GM12878 (cell line): ENCODE measurements around the gene RAB22A. TPM values are rescaled to one million over a fixed set of nuclear protein-coding genes. Genes with fewer than 3 reads are reported as not detected.
A peak's percentile ranks its signal among the peaks of the same experiment; 100 is the strongest.

Experiments used
- ATAC-seq: fragments of 200-7000 bp; cut with Tn5 transposase; 3 replicates; pipeline ENCODE4 v1.9.1; 2020; ENCODE audit warnings: mild to moderate bottlenecking, moderate library complexity
- BruUV-seq: library from RNA; stranded (reverse); fragments of 400-500 nt; replicated peaks from 2 replicates; lab custom pipeline; 2021; lab: Mats Ljungman, UMichigan
- CTCF ChIA-PET: fragments of 300-600 bp; sonication (Branson Sonifier 250); formaldehyde crosslinking; extraction: SDS; loops from one replicate; lab custom pipeline; 2021; ENCODE audit warnings: inconsistent platforms; lab: Yijun Ruan, JAX
- POLR2A ChIA-PET: fragments of 350-600 bp; formaldehyde crosslinking; extraction: SDS; loops from one replicate; lab custom pipeline; 2021; ENCODE audit warnings: inconsistent platforms; lab: Charles Lee
- RAD21 ChIA-PET: fragments of 300-600 bp; sonication (Branson Sonifier 250); formaldehyde crosslinking; loops from one replicate; lab custom pipeline; 2023; ENCODE audit warnings: antibody characterized with exemption; ENCODE audit not compliant: unreplicated experiment; lab: Charles Lee
- SMC1A ChIA-PET: fragments of 300-600 bp; sonication (Branson Sonifier 250); formaldehyde crosslinking; loops from one replicate; lab custom pipeline; 2023; ENCODE audit not compliant: unreplicated experiment, uncharacterized antibody; lab: Charles Lee
- DNase-seq: peaks from one replicate; pipeline ENCODE4 v3.0.0-alpha.2; 2011; ENCODE audit warnings: low read depth, low spot score
- FAIRE-seq: peaks from 3 replicates; lab custom pipeline; 2011; peaks lifted over from hg19 to GRCh38; lab: Jason Lieb, UNC
- H2AFZ ChIP-seq: 2 replicates; pipeline ENCODE4 v1.6.0; 2011; ENCODE audit warnings: low read depth, low read length, control low read depth; ENCODE audit not compliant: control insufficient read depth
- H3K27ac ChIP-seq: 2 replicates; pipeline ENCODE4 v1.5.1; 2011; ENCODE audit warnings: control low read depth; ENCODE audit not compliant: control insufficient read depth, insufficient read depth
- H3K27me3 ChIP-seq, 2 experiments: replicated peaks in 1 of 2; 2 replicates each; pipeline versions ENCODE4 v1.6.0 to v1.6.1; 2011; ENCODE audit warnings: low read length in 1 of 2; ENCODE audit not compliant: control insufficient read depth in 2 of 2, insufficient read depth in 2 of 2
- H3K36me3 ChIP-seq, 2 experiments: 2 replicates each; pipeline ENCODE4 v1.5.1; 2011; ENCODE audit warnings: low read length in 1 of 2; ENCODE audit not compliant: control insufficient read depth in 2 of 2, insufficient read depth in 2 of 2
- H3K4me1 ChIP-seq: 2 replicates; pipeline ENCODE4 v1.6.1; 2011; ENCODE audit warnings: mild to moderate bottlenecking, low read length, moderate library complexity, mixed read lengths; ENCODE audit not compliant: control insufficient read depth, insufficient read depth
- H3K4me2 ChIP-seq: 2 replicates; pipeline ENCODE4 v1.6.0; 2011; ENCODE audit warnings: control low read depth; ENCODE audit not compliant: control insufficient read depth, insufficient read depth
- H3K4me3 ChIP-seq: fragments of 200-600 bp; sonication (generic); 2 replicates; pipeline ENCODE4 v1.5.1; 2016
- H3K79me2 ChIP-seq: 2 replicates; pipeline ENCODE4 v1.6.0; 2011; ENCODE audit warnings: low read length; ENCODE audit not compliant: control insufficient read depth, insufficient read depth
- H3K9ac ChIP-seq: 2 replicates; pipeline ENCODE4 v1.8.0; 2011; ENCODE audit warnings: low read length, control low read depth, mixed read lengths; ENCODE audit not compliant: control insufficient read depth, insufficient read depth
- H3K9me3 ChIP-seq: replicated peaks from 3 replicates; pipeline ENCODE4 v1.5.1; 2011; ENCODE audit warnings: mild to moderate bottlenecking, low read length; ENCODE audit not compliant: control insufficient read depth, insufficient read depth
- H4K20me1 ChIP-seq: 2 replicates; pipeline ENCODE4 v1.6.0; 2011; ENCODE audit not compliant: control insufficient read depth, insufficient read depth
- GABPA ChIP-seq: IDR thresholded peaks from 2 replicates; pipeline ENCODE4 v1.6.1; 2014; ENCODE audit warnings: antibody characterized with exemption, low read depth, mild to moderate bottlenecking, inconsistent platforms
- HDAC6 ChIP-seq: fragments of 200-600 bp; sonication (generic); IDR thresholded peaks from one replicate; pipeline ENCODE4 v1.8.0; 2017; ENCODE audit warnings: antibody characterized with exemption; ENCODE audit not compliant: unreplicated experiment
- IKZF1 ChIP-seq: fragments of 450-650 bp; conservative IDR thresholded peaks from 2 replicates; pipeline ENCODE4 v1.6.1; 2017; ENCODE audit warnings: antibody characterized with exemption, mild to moderate bottlenecking
- IKZF2 ChIP-seq, 2 experiments: fragments of 450-650 bp; IDR thresholded peaks; 2 replicates each; pipeline ENCODE4 v1.6.1; 2017; ENCODE audit warnings: mild to moderate bottlenecking in 2 of 2, moderate library complexity in 2 of 2
- KDM1A ChIP-seq: fragments of 200-600 bp; sonication (generic); IDR thresholded peaks from 2 replicates; pipeline ENCODE4 v1.6.1; 2016; ENCODE audit warnings: borderline replicate concordance
- MEF2B ChIP-seq: fragments of 450-650 bp; IDR thresholded peaks from 2 replicates; pipeline ENCODE4 v1.6.1; 2018; ENCODE audit warnings: mild to moderate bottlenecking, moderate library complexity; ENCODE audit not compliant: partially characterized antibody, poor library complexity, severe bottlenecking
- NKRF ChIP-seq: fragments of 450-650 bp; conservative IDR thresholded peaks from 2 replicates; pipeline ENCODE4 v1.6.1; 2017; ENCODE audit warnings: mild to moderate bottlenecking, moderate library complexity
- RUNX3 ChIP-seq: IDR thresholded peaks from 2 replicates; pipeline ENCODE4 v1.6.1; 2012; ENCODE audit warnings: low read length, inconsistent platforms
- SPI1 ChIP-seq: IDR thresholded peaks from 2 replicates; pipeline ENCODE4 v1.6.1; 2011; ENCODE audit warnings: low read depth, mild to moderate bottlenecking, low read length, moderate library complexity, borderline replicate concordance; ENCODE audit not compliant: insufficient read depth
- TCF12 ChIP-seq: IDR thresholded peaks from 2 replicates; pipeline ENCODE4 v1.6.1; 2011; ENCODE audit warnings: low read depth, mild to moderate bottlenecking, low read length
- YBX1 ChIP-seq: fragments of 450-650 bp; IDR thresholded peaks from 2 replicates; pipeline ENCODE4 v1.6.1; 2016; ENCODE audit warnings: antibody characterized with exemption
- WGBS: methylation state at CpG from one replicate; pipeline ENCODE4 v1.1.6; 2016; ENCODE audit warnings: low lambda C conversion rate; ENCODE audit not compliant: insufficient replicate concordance, insufficient coverage; ENCODE audit errors: missing lambda C conversion rate; 5-methylcytosine and 5-hydroxymethylcytosine counted together
- in situ Hi-C: fragments of 300-500 bp; cut with MboI; formaldehyde crosslinking; loops from 9 replicates; pipeline ENCODE4 v1.14.3; 2018; ENCODE audit warnings: mixed read lengths
- intact Hi-C: fragments of 100-400 bp; cut with micrococcal nuclease; formaldehyde crosslinking; loops from one replicate; pipeline ENCODE4 v1.14.2; 2022; ENCODE audit not compliant: unreplicated experiment
- polyA plus RNA-seq, 11 experiments: library from polyadenylated mRNA; depleted of rRNA in 4 of 11; unstranded in 6 of 11; stranded (reverse) in 5 of 11; fragments of >200 nt; fragmentation: Nextera tagmentation in 4 of 11; fragmentation: Illumina TruSeq in 1 of 11; extraction: Ambion mirVana in 4 of 11; extraction: Trizol in 1 of 11; gene quantifications; 1 replicate in 1 of 11; 2 replicates in 10 of 11; pipeline versions ENCODE4 v1.2.1 to v1.2.3, GENCODE V29; 2011 to 2016; ENCODE audit warnings: inconsistent platforms in 2 of 11, missing spikeins in 2 of 11, low read depth in 1 of 11
- total RNA-seq, 4 experiments: library from RNA; depleted of rRNA in 3 of 4; stranded (reverse); fragments of >200 nt in 3 of 4; fragmentation: Illumina TruSeq in 1 of 4; extraction: Trizol in 1 of 4; gene quantifications; 2 replicates each; pipeline versions ENCODE4 v1.2.1 to v1.2.3, GENCODE V29; 2013 to 2021
- TF ChIP-seq, protein P1 (sequence below): fragments of 450-650 bp; formaldehyde crosslinking; IDR thresholded peaks from 2 replicates; pipeline ENCODE4 v1.4.0; 2022; ENCODE audit warnings: mild to moderate bottlenecking, moderate library complexity

Gene RAB22A
- total and polyA plus RNA-seq, 10 of the 15 experiments (the other 5 are each of a cell fraction or from before 2014, with no cell fraction given), result 2.7 to 12.0 (median 10.0) TPM

GRCh38 chr20:58330687-58331086 lies 21.2 kb downstream of the RAB22A start:
- ChIA-PET SMC1A (interaction anchor here (1.3 kb wide), 1 partner anchor 34 kb away, joined by 3 read pairs; no protein-coding TSS in a partner anchor), POLR2A (no interaction called here), CTCF (no interaction called here), RAD21 (no interaction called here)
- WGBS, result 100% methylated on average over 1 of the region's 1 CpG
- no peak for TF ChIP-seq MEF2B
- no peak for TF ChIP-seq IKZF1
- TF ChIP-seq TCF12, result no peak
- TF ChIP-seq NKRF, result no peak
- TF ChIP-seq SPI1, result no peak
- TF ChIP-seq, protein P1, sequence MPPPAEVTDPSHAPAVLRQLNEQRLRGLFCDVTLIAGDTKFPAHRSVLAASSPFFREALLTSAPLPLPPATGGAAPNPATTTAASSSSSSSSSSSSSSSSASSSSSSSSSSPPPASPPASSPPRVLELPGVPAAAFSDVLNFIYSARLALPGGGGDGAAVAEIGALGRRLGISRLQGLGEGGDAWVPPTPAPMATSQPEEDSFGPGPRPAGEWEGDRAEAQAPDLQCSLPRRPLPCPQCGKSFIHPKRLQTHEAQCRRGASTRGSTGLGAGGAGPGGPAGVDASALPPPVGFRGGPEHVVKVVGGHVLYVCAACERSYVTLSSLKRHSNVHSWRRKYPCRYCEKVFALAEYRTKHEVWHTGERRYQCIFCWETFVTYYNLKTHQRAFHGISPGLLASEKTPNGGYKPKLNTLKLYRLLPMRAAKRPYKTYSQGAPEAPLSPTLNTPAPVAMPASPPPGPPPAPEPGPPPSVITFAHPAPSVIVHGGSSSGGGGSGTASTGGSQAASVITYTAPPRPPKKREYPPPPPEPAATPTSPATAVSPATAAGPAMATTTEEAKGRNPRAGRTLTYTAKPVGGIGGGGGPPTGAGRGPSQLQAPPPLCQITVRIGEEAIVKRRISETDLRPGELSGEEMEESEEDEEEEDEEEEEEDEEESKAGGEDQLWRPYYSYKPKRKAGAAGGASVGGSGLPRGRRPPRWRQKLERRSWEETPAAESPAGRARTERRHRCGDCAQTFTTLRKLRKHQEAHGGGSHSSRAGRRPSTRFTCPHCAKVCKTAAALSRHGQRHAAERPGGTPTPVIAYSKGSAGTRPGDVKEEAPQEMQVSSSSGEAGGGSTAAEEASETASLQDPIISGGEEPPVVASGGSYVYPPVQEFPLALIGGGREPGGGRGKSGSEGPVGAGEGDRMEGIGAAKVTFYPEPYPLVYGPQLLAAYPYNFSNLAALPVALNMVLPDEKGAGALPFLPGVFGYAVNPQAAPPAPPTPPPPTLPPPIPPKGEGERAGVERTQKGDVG (CRISPR knock-in tag), result no peak
- no peak for TF ChIP-seq KDM1A
- TF ChIP-seq HDAC6, result no peak
- no peak for TF ChIP-seq RUNX3
- TF ChIP-seq IKZF2 (IDR thresholded peaks at IDR 0.05), result no peak
- no peak for TF ChIP-seq YBX1
- no peak for TF ChIP-seq GABPA
- in situ Hi-C loops, result no loop called here
- Histone ChIP-seq H2AFZ (no peak overlapping the region), H3K4me2 (no peak overlapping the region), H3K9me3 (no peaks in the 10 kb centered on the region), H3K27ac (no peak overlapping the region), H3K79me2 (peaks cover 4% of the 10 kb centered on the region; the same call in 1 of the 2 replicates), H4K20me1 (no peaks in the 10 kb centered on the region; the same call in none of the 2 replicates), H3K4me3 (no peak overlapping the region), H3K9ac (no peak overlapping the region), H3K4me1 (no peaks in the 10 kb centered on the region), H3K36me3 (peaks cover 2 to 4% of the 10 kb centered on the region in 2 experiments; a peak in 3 of 4 replicates), H3K27me3 (no peaks in the 10 kb centered on the region)
- ATAC-seq, result no peak
- no TSS peak for BruUV-seq
- intact Hi-C loops, result no loop called here
- peak; percentile 44 for FAIRE-seq
- DNase-seq, result no peak
